Thyroid gland (tissue), 4 donors: ENCODE measurements around the gene HMCES.

Experiments used
- POLR2A ChIP-seq, 2 donors: fragments of 450-650 bp; IDR thresholded peaks; one replicate each; pipeline ENCODE4 v1.6.1; 2017; ENCODE audit warnings: antibody characterized with exemption in 2 of 2, mild to moderate bottlenecking in 2 of 2, moderate library complexity in 1 of 2
- TF ChIP-seq, protein P1 (sequence below), 6 experiments: fragments of 200-600 bp in 3 of 6; fragments of 450-650 bp in 3 of 6; sonication (generic) in 3 of 6; IDR thresholded peaks; one replicate each; pipeline ENCODE4 v1.5.1; 2016 to 2019; ENCODE audit warnings: antibody characterized with exemption in 6 of 6, mild to moderate bottlenecking in 2 of 6, inconsistent platforms in 1 of 6, moderate library complexity in 1 of 6

DNA sequence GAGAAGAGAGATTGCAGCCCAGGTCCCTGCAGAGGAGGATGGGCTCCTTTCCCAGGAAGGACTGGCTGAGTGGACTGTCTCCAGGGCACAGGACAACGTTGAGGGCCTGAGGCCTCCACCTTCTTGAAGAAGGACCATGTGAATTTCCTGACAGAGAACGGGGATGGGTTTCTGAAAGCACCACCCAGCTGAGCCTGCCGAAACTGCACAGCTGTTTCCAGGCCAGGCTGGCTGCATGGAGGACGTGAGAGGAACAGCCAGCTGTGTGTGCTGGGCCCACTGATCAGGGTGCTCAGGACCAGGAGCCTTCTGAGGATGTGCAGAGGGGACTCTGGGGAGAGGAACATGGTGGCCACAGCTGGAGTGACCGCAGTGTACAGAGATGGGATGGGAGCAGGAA, 39.2 kb downstream of the HMCES start:
- TF ChIP-seq, protein P1, sequence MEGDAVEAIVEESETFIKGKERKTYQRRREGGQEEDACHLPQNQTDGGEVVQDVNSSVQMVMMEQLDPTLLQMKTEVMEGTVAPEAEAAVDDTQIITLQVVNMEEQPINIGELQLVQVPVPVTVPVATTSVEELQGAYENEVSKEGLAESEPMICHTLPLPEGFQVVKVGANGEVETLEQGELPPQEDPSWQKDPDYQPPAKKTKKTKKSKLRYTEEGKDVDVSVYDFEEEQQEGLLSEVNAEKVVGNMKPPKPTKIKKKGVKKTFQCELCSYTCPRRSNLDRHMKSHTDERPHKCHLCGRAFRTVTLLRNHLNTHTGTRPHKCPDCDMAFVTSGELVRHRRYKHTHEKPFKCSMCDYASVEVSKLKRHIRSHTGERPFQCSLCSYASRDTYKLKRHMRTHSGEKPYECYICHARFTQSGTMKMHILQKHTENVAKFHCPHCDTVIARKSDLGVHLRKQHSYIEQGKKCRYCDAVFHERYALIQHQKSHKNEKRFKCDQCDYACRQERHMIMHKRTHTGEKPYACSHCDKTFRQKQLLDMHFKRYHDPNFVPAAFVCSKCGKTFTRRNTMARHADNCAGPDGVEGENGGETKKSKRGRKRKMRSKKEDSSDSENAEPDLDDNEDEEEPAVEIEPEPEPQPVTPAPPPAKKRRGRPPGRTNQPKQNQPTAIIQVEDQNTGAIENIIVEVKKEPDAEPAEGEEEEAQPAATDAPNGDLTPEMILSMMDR (IDR thresholded peaks at IDR 0.05), result no peak
- TF ChIP-seq POLR2A (IDR thresholded peaks at IDR 0.05), result no peak
